HG03159 (cell line): ENCODE data around the gene MYOM1.
"Not testable (repeated sequence)": the region's sequence is repeated elsewhere in the genome, so short reads cannot be mapped to it uniquely, and the experiment has no call there.

ENCODE experiments used
- ATAC-seq: cut with Tn5 transposase; IDR thresholded peaks from one replicate; pipeline ENCODE4 v1.9.1; 2021; ENCODE audit warnings: mild to moderate bottlenecking, moderate library complexity; ENCODE audit not compliant: unreplicated experiment

Gene MYOM1

DNA sequence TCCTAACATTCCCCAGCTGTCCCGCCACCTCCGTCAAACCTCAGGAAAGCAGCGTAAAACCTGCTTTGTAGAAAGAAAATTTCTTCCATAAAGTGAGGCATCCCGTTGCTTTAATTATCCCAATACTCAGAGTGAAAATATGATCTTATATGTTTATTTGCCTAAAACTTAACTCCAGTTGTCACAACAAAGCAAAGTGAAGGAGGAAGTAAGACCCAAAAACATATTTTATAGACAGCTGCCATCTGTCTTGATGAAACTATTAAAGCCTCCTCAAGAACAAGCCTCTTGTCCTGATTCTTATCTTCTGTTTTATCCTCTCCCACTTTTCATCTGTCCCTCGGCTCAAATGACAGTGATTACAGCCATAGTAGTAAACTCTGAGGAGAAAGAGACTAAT is 177.9 kb downstream of the MYOM1 start:
- no peak for ATAC-seq

DNA sequence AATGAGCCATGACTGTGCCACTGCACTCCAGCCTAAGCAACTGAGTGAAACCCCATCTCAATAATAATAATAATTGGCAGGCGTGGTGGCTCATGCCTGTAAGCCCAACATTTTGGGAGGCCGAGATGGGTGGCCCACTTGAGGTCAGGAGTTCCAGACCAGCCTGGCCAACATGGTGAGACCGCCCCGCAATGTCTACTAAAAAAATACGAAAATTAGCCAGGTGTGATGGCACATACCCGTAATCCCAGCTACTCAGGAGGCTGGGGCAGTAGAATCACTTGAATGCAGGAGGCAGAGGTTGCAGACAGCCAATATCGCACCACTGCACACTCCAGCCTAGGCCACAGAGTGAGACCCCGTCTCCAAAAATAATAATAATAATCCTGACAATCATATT is 178.9 kb downstream of the MYOM1 start:
- ATAC-seq: no peak

GRCh38 chr18:3040173-3040572 is 179.6 kb downstream of the MYOM1 start:
- no peak for ATAC-seq

DNA sequence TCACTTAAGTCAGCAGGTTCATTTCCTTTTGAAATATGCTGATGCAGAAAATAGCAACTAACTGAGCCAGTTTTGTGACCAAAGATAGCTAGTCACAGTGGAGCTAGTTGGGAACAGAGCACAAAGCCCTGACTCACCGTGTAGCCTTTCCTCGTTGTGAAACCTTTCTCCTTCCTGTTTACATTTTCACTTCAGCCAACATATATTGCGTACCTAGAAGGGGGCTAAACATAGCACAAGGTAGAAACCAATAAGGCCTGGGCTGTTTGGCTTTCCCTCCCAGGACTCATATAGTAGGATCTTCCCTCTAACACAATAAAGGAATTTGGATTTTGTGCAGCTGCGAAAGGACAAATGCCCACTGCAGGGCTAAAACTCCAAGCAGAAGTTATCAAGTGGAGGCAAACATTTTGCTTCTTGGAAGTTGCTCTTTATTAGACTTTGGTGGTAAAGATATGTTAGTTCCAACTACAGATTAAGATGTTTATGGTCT is 182.3 kb downstream of the MYOM1 start:
- peak; percentile 96 for ATAC-seq

DNA sequence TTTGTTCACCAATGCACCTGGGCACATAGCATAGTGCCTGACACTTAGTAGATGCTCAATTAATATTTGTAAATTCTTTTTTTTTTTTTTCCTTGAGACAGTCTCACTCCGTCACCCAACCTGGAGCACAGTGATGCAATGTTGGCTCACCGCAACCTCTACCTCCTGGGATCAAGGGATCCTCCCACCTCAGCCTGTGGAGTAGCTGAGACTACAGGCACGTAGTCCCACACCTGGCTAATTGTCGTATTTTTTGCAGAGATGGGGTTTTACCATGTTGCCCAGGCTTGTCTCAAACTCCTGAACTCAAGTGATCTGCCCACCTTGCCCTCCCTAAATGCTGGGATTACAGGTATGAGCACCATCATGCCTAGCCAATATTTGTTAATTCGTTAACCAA is 183.7 kb downstream of the MYOM1 start:
- no peak for ATAC-seq

GRCh38 chr18:3035635-3036034 is 184.1 kb downstream of the MYOM1 start:
- ATAC-seq: no peak

DNA sequence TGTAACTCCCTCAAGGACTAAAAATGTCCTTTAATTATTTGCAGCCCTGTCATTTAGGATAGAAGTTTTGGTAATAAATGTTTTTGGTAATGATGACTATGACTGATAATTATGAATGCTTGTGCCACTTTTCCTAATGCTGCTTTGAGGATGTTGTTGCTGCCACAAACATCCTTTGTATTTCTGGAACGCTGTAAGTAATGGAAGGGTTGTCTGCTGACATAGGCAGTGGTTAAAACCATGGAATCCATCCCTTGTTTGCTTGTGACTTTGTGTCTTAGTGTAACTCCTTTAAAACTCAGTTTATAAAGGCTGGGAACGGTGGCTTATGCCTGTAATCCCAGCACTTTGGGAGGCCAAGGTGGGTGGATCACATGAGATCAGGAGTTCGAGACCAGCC is 187.0 kb downstream of the MYOM1 start:
- no peak for ATAC-seq

DNA sequence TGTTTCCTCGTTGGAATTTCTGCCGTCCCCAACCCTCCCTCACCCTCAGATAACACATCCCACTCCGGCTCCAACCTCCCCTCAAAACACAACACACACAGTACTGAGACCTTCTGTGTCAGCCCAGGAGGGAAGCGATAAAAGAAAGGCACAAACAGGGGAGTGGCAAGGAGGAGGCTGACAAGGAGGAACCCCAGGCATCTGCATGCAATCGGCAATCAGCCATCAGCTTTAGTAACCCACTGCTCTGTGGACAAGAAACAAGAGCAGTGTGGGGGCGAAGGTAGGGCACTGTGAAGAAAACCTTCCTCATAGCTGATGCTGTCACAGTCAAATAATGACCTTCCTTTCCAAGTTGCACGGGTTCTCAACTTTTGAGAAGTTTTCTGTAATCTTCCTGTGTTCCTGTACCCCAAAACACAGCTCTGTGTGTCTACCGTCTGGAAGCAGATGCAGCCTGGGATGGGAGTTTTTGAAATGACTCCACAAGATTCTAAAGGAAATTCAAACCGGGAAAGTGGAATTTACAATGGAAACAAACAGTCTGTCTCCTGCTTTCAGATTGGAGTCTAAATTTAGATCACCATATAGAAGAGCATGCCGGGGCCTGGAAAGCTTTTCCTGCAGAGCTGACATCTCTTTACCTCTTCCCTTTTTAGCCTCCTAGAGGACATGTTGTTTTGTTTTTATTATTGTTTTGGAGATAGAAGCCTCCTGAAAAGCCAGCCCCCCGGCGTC is 190.4 kb downstream of the MYOM1 start:
- no peak for ATAC-seq

DNA sequence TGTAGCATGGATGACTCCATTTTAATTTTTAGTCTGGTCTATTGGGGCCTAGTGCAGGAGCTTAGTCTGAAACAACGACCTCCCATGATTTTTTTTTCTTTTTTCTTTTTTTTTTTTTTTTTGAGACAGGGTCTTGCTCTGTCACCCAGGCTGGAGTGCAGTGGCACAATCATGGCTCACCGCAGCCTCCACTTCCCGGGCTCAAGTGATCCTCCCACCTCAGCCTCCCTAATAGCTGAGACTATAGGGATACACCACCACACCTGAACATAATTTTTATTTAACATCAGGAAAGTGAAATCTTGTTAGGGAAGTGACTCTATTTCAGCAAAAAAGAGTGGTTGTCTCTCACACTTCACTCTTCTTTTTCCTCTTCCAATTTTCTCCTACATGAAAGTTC is 191.7 kb downstream of the MYOM1 start:
- not testable (repeated sequence) for ATAC-seq

DNA sequence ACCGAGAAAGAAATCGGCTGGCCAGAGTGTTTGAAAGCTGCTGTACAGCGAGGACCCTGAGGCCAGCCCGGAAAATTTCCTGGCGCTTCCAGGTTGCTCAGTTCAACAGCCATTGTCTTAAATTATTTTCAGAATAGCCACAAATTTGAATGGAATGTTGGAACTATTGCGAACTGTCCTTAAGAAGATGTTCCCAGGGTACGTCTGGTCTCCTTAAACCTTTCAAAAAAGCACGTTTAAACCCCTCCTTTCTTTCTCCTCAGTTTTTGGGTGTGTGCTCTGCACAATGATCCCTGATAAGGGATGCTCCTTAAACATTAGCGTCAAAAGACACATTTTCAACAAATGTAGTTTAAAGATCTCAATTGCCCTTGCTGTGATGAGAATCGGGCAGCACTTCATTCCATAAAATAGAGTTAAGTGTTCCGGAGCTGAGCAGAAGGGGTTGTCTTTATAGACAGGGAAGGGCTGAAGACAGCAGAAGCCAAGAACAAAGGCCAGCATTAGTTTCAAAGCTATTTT is 192.3 kb downstream of the MYOM1 start:
- ATAC-seq: no peak

DNA sequence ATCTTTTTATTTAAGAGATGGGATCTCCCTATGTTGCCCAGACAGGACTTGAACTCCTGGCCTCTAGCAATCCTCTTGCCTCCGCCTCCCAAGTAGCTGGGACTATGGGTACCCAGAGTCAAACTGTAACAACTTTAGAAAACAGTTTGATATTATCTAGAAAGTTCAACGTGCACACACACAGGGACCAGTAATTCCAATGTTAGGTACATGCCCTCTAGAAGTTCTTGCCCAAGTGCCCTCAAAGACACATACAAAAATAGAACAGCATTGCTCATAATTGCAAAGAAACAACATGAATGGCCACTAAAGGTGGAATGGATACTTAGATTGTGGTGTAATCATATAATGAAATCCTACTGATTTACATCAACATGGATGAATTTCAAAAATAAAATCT is 194.2 kb downstream of the MYOM1 start:
- ATAC-seq: no peak

DNA sequence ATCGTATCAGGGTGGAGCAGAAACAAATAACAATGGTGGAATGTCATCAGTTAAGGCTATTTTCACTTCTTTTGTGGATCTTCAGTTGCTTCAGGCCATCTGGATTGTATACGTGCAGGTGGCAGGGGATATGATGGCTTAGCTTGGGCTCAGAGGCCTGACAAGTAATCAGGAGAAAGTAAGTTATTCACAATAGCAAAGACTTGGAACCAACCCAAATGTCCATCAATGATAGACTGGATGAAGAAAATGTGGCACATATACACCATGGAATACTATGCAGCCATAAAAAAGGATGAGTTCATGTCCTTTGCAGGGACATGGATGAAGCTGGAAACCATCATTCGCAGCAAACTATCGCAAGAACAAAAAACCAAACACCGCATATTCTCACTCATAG is 196.2 kb downstream of the MYOM1 start:
- ATAC-seq: not testable (repeated sequence)
